Measurements from ENCODE around the gene TRMT61A. TPM values are rescaled to one million over a fixed set of nuclear protein-coding genes. Genes with fewer than 3 reads are reported as not detected.

Gene TRMT61A
- total RNA-seq, 1 donor, result 7.2 TPM

GRCh38 chr14:103552846-103553210 lies 23.8 kb downstream of the TRMT61A start:
- H3K4me1 ChIP-seq (ENCODE audit: insufficient read depth, low read length), result no peaks in the 10 kb centered on the region
- no peaks in the 10 kb centered on the region for H3K27me3 ChIP-seq (ENCODE audit: insufficient read depth, low read length)
- H3K4me3 ChIP-seq (ENCODE audit: low read length), result no peak overlapping the region
- no peaks in the 10 kb centered on the region for H3K9me3 ChIP-seq (ENCODE audit: low read depth, low read length)

DNA sequence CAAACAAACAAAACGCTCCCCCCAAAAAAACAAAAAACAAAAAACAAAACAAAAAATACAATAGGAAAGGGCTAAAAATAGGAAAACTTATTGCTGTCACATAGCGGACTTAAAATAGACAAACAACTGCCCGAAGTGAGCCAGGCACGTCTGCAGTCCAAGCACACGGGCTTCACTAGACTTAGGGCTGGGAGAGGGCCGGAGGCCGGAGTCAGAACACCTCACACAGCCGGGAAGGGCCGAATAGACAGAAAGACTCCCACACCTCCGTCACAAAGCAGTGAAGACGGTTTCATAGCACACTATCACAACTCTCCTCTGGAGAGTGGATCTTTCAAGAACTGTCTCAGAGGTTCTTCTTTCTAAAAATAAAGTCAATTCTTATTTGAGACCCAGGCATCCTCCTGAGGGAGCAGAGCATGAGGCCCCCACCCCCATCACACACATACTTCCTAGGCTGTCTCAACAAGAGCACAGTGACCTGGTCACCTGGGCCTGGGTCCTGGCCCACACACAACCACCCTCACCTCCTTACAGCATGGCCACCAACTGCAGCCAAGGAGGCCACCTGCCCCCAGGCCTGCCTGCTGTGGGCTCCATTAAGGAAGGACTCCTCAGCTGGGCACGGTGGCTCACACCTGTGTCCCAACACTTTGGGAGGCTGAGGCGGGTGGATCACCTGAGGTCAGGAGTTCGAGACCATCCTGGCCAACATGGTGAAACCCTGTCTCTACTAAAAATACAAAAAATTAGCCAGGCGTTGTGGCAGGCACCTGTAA lies 26.8 kb downstream of the TRMT61A start:
- no peak overlapping the region for H3K4me3 ChIP-seq (ENCODE audit: low read length)
- H3K9me3 ChIP-seq (ENCODE audit: low read depth, low read length), result no peaks in the 10 kb centered on the region
- no peaks in the 10 kb centered on the region for H3K27me3 ChIP-seq (ENCODE audit: insufficient read depth, low read length)
- H3K4me1 ChIP-seq (ENCODE audit: insufficient read depth, low read length), result peaks cover 15% of the 10 kb centered on the region

- Histone ChIP-seq H3K9me3 (ENCODE audit: low read depth, low read length) (no peaks in the 10 kb centered on the region), H3K4me3 (ENCODE audit: low read length) (no peak overlapping the region), H3K4me1 (ENCODE audit: insufficient read depth, low read length) (peaks cover 27% of the 10 kb centered on the region), H3K27me3 (ENCODE audit: insufficient read depth, low read length) (no peaks in the 10 kb centered on the region)
These were observed 28.2 kb downstream of the TRMT61A start for GRCh38 chr14:103556946-103557758.

- no peaks in the 10 kb centered on the region for H3K27me3 ChIP-seq (ENCODE audit: insufficient read depth, low read length)
- H3K9me3 ChIP-seq (ENCODE audit: low read depth, low read length), result no peaks in the 10 kb centered on the region
- no peak overlapping the region for H3K4me3 ChIP-seq (ENCODE audit: low read length)
- H3K4me1 ChIP-seq (ENCODE audit: insufficient read depth, low read length), result peaks cover 30% of the 10 kb centered on the region
These were observed 29.3 kb downstream of the TRMT61A start for GRCh38 chr14:103558071-103558882.

- Histone ChIP-seq H3K9me3 (ENCODE audit: low read depth, low read length) (no peaks in the 10 kb centered on the region), H3K4me3 (ENCODE audit: low read length) (no peak overlapping the region), H3K27me3 (ENCODE audit: insufficient read depth, low read length) (no peaks in the 10 kb centered on the region), H3K4me1 (ENCODE audit: insufficient read depth, low read length) (peaks cover 43% of the 10 kb centered on the region)
These were observed 30.8 kb downstream of the TRMT61A start for GRCh38 chr14:103559766-103560165.

GRCh38 chr14:103560691-103561090 lies 31.7 kb downstream of the TRMT61A start:
- H3K4me1 ChIP-seq (ENCODE audit: insufficient read depth, low read length), result peaks cover 43% of the 10 kb centered on the region

DNA sequence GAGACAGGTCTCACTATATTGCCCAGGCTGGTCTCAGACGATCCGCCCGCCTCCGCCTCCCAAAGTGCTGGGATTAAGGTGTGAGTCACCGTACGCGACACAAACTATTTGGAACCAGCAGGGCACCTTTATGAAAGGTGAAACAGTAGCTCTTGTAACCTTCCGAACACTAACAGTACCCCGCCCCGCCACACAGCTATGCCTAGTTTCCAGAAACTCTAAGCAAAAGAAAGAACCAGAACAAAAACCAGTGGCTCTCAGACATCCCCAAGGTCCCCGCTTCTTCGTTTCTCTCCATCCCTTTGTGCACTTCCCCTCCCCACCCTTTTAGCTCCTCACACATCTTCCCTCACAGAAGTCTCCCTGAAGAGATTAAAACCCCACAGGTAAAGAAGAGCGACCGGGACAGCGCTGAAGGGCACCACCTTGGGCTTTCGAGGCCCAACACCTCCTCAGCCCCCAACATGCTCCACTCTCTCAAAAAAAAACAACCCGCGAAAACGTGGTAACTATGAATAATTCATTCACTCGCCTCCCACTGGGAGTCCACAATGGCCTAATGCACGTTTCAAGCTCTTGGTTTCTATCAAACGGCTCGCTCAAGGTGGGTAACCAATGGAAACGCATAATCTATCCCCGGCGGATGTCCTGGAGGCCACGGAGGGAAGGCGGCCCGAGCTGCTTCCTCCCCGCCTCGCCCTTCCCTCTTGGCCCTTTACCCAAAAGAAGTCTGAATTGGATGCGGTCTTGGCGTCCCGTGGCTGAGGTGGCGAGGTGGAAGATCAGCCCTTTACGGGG lies 32.6 kb downstream of the TRMT61A start:
- Histone ChIP-seq H3K27me3 (ENCODE audit: insufficient read depth, low read length) (no peaks in the 10 kb centered on the region), H3K4me1 (ENCODE audit: insufficient read depth, low read length) (peaks cover 43% of the 10 kb centered on the region), H3K9me3 (ENCODE audit: low read depth, low read length) (no peaks in the 10 kb centered on the region), H3K4me3 (ENCODE audit: low read length) (peak overlapping the region; percentile 90)

More at GRCh38 chr14:103560691-103561090, 31.7 kb downstream of the TRMT61A start:
- H3K9me3 ChIP-seq (ENCODE audit: low read depth, low read length), result no peaks in the 10 kb centered on the region
- no peak overlapping the region for H3K4me3 ChIP-seq (ENCODE audit: low read length)
- H3K27me3 ChIP-seq (ENCODE audit: insufficient read depth, low read length), result no peaks in the 10 kb centered on the region

DNA sequence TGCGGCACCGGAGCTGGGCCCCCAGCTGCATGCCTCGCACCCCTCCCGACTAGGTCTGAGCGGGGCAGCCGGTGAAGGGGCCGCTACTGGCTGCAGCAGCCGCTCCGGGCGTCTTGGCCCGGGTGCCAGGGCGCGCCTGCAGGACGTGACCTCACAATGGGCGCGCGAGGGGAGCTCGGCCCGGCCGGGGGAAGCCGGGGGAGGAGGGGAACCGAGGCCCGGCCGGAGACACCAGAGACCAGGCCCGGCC lies 33.1 kb downstream of the TRMT61A start:
- Histone ChIP-seq H3K4me1 (ENCODE audit: insufficient read depth, low read length) (peaks cover 43% of the 10 kb centered on the region), H3K27me3 (ENCODE audit: insufficient read depth, low read length) (no peaks in the 10 kb centered on the region), H3K9me3 (ENCODE audit: low read depth, low read length) (no peaks in the 10 kb centered on the region), H3K4me3 (ENCODE audit: low read length) (peak overlapping the region; percentile 90)

DNA sequence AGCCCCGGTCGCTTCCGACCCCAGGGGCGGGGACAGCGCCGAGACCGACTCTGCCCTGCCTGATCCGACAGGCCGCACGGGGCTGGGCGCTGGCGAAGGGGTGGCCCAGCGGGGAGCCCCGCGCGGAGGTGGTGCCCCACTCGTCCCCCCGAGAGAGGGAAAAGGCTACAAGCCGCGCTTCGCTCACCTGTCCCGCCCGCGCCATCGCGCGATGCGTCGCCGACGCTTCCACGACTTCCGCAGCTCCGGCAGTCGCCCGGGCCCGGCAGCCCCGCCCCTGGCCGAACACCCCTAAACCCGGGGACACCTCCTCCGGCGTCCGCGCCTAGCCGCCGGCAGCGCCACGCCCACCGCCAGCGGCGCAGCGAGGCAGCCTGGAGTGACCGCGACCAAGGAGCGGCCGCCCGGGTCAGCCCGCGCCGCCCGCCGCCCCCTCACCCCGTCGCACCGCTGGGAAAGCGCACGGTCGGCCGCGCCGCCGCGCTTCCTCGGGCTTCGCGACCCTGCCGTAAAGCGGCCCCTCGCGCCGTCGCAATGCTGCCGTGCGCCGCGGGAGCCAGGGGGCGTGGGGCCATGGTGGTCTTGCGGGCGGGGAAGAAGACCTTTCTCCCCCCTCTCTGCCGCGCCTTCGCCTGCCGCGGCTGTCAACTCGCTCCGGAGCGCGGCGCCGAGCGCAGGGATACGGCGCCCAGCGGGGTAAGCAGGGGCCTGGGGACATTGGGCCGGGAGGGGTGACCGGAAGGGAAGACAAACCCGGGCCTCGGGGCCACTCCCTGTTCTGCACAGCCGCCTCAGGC lies 33.6 kb downstream of the TRMT61A start, which contains the start of the genes BAG5 and COA8:
Gene BAG5 (minus strand): TSS at position 229 of the 797 bp plus-strand sequence. CDS start 1,493 bp downstream, outside the sequence.
Gene COA8 (plus strand): TSS at position 532 of the 797 bp plus-strand sequence. CDS start 42 bp downstream, at position 574.
- H3K27me3 ChIP-seq (ENCODE audit: insufficient read depth, low read length), result no peaks in the 10 kb centered on the region
- H3K4me3 ChIP-seq (ENCODE audit: low read length), result peak within 1 kb of the TSS; percentile 90
- no peaks in the 10 kb centered on the region for H3K9me3 ChIP-seq (ENCODE audit: low read depth, low read length)
- peaks cover 43% of the 10 kb centered on the region for H3K4me1 ChIP-seq (ENCODE audit: insufficient read depth, low read length)

DNA sequence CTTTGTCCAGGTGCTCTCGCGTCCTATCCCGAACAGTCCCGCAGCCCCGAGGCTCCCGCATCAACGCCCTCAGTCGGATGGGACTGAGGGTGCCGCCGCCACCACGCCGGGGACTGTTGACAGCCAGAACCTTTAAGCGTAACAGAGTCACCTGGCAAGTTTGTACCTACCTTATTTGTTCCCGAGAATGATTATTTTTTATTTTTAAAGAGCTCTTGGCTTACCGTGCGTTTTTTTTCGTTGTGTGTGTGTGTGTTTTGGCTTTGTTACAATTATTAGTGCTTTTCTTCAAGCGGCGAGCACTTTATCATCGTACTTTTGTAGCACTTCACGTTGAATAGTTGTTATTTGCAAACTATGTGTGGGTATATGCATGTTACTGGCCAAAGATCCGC lies 34.2 kb downstream of the TRMT61A start:
- peaks cover 40% of the 10 kb centered on the region for H3K4me1 ChIP-seq (ENCODE audit: insufficient read depth, low read length)
- H3K27me3 ChIP-seq (ENCODE audit: insufficient read depth, low read length), result no peaks in the 10 kb centered on the region
- peak overlapping the region; percentile 90 for H3K4me3 ChIP-seq (ENCODE audit: low read length)
- no peaks in the 10 kb centered on the region for H3K9me3 ChIP-seq (ENCODE audit: low read depth, low read length)

DNA sequence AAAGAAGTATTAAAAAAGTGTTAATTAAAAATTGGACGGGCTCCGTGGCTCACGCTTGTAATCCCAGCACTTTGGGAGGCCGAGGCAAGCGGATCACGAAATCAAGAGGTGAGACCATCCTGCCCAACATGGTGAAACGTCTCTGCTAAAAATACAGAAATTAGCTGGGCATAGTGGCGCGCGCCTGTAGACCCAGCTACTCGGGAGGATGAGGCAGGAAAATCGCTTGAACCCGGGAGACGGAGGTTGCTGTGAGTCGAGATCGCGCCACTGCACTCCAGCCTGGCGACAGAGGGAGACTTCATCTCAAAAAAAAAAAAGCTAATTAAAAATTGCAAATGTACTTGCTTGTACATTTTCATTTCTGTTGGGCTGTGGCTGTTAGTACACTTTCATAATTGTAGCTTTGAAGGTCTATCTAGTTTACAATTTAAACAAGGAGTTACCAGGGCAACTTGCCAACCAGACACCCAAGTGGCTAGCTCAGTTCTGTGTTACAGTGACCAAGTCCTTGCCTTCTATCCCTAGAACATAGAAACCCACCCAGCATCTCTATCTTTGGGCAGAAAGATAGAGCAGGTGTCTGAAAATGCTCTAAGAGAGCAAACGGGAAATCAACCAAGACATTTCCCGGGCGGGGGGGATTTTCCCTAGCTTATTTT lies 35.0 kb downstream of the TRMT61A start:
- Histone ChIP-seq H3K4me1 (ENCODE audit: insufficient read depth, low read length) (peaks cover 36% of the 10 kb centered on the region), H3K9me3 (ENCODE audit: low read depth, low read length) (no peaks in the 10 kb centered on the region), H3K4me3 (ENCODE audit: low read length) (peak overlapping the region; percentile 90), H3K27me3 (ENCODE audit: insufficient read depth, low read length) (no peaks in the 10 kb centered on the region)

DNA sequence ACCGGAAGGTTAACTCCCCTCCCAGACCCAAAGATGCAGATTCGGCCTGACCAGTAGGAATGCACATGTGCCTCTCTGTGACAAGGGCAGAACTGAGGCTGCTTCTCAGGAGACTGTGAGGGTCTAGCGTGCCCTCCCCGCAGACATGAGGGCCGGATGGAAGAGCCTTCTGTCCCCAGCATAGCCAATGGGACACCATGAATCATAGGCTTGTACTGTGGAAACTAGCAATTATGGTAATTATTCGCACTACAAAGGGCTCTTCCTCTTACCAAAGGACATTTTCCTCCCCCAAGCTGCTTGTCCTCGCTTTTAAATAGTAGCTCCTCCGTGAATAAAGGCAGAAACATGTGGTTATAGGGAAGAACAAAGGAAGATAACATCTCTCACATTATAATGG lies 40.0 kb downstream of the TRMT61A start:
- H3K27me3 ChIP-seq (ENCODE audit: insufficient read depth, low read length), result no peaks in the 10 kb centered on the region
- H3K4me3 ChIP-seq (ENCODE audit: low read length), result no peak overlapping the region
- H3K4me1 ChIP-seq (ENCODE audit: insufficient read depth, low read length), result peaks cover 6% of the 10 kb centered on the region
- no peaks in the 10 kb centered on the region for H3K9me3 ChIP-seq (ENCODE audit: low read depth, low read length)

GRCh38 chr14:103569408-103569807 lies 40.4 kb downstream of the TRMT61A start:
- H3K4me1 ChIP-seq (ENCODE audit: insufficient read depth, low read length), result peaks cover 1% of the 10 kb centered on the region
- H3K27me3 ChIP-seq (ENCODE audit: insufficient read depth, low read length), result no peaks in the 10 kb centered on the region
- H3K9me3 ChIP-seq (ENCODE audit: low read depth, low read length), result no peaks in the 10 kb centered on the region
- H3K4me3 ChIP-seq (ENCODE audit: low read length), result no peak overlapping the region
